Fibroblast of mammary gland (primary cell): ENCODE measurements around the gene BICDL1.

Experiments used
- DNase-seq: peaks from one replicate; pipeline ENCODE4 v3.0.0-alpha.2; 2010; ENCODE audit warnings: low read depth
- H3K4me3 ChIP-seq: 2 replicates; pipeline ENCODE4 v1.5.1; 2011; ENCODE audit warnings: low read depth, mild to moderate bottlenecking, low read length, moderate library complexity; ENCODE audit not compliant: control insufficient read depth
- CTCF ChIP-seq: conservative IDR thresholded peaks from 2 replicates; pipeline ENCODE4 v1.5.1; 2011; ENCODE audit warnings: low read depth, low read length, inconsistent platforms; ENCODE audit not compliant: control insufficient read depth, insufficient read depth

The BICDL1 gene

DNA sequence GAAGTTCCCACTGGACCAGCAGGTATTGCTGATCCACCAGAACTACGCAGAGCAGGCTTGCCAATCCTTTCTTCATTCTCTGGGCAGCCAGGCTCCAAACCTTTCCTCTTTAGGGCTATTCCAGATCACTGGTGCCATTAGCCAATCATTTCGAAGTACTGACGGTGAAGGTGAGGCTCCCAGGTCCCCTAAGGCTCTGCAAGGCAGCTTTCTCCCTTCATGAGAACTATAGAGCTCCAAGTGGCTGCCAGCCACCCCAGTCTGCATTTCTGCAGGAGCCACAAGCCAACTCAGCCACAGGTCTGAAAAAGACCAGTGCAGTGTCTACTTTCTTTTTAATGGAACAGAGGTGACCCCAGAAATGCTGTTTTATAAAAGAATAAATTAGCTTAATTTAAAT is 78.9 kb downstream of the BICDL1 start:
- no peak for DNase-seq
- no peak overlapping the region for H3K4me3 ChIP-seq
- TF ChIP-seq CTCF, result no peak

DNA sequence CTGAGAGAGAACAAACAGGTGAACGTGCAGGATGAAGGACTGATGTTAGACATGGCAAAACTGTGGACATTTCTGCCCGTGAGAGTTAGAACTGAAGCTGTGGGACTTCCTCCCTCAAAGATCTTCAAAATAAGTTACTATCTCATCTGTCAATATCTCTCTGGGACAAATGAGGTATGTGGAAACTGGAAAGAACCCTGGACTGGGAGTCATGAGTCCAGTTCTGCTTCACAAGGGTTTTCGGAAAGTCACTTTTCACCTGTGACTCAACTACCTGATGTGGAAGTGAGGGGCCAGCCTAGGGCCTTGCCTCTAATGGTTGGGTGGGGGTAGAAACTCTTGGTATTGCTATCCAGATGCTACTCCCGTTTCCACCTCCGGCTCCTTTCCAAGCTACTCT is 80.2 kb downstream of the BICDL1 start:
- DNase-seq, result no peak
- TF ChIP-seq CTCF, result no peak
- H3K4me3 ChIP-seq, result no peak overlapping the region

DNA sequence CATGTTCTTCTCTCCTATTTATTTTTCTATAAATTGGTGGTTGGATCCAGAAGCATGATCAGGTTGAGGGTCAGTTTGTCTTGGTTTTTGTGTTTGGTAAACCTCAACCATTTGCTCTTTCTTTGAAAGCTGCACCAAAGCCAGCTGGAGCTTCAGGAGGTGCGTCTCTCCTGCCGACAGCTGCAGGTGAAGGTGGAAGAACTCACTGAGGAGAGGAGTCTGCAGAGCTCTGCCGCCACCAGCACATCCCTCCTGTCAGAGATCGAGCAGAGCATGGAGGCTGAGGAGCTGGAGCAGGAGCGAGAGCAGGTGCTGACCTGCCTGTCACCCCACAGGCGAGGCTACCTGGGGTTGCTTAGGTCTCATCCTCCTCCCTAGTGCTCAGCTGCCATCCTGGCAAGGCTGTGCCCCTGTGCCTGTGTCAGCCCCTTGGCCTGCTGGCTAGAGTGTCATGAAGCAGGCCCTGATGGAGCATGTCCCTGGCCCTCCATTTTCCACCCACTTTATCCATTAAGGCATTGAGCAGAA is 82.5 kb downstream of the BICDL1 start:
- no peak for TF ChIP-seq CTCF
- H3K4me3 ChIP-seq, result no peak overlapping the region
- no peak for DNase-seq

GRCh38 chr12:120072472-120073249 is 83.6 kb downstream of the BICDL1 start:
- no peak for TF ChIP-seq CTCF
- DNase-seq, result no peak
- H3K4me3 ChIP-seq, result no peak overlapping the region

GRCh38 chr12:120075034-120075616 is 86.1 kb downstream of the BICDL1 start:
- no peak for DNase-seq
- no peak for TF ChIP-seq CTCF
- no peak overlapping the region for H3K4me3 ChIP-seq

- DNase-seq, result no peak
- H3K4me3 ChIP-seq, result no peak overlapping the region
- no peak for TF ChIP-seq CTCF
These were observed 87.6 kb downstream of the BICDL1 start for GRCh38 chr12:120076651-120077050.
